Peyer's patch (tissue), 4 donors: ENCODE measurements around the gene SLC6A7.

Experiments used
- POLR2A ChIP-seq, 2 donors: fragments of 450-650 bp; IDR thresholded peaks; one replicate each; pipeline ENCODE4 v1.5.1; 2017; ENCODE audit warnings: antibody characterized with exemption in 2 of 2, mild to moderate bottlenecking in 2 of 2, moderate library complexity in 2 of 2
- TF ChIP-seq, protein P1 (sequence below), 6 experiments: fragments of 450-650 bp in 4 of 6; fragments of 200-600 bp in 2 of 6; sonication (generic) in 1 of 6; IDR thresholded peaks; one replicate each; pipeline ENCODE4 v1.5.1; 2017 to 2019; ENCODE audit warnings: antibody characterized with exemption in 6 of 6, mild to moderate bottlenecking in 3 of 6, moderate library complexity in 1 of 6

DNA sequence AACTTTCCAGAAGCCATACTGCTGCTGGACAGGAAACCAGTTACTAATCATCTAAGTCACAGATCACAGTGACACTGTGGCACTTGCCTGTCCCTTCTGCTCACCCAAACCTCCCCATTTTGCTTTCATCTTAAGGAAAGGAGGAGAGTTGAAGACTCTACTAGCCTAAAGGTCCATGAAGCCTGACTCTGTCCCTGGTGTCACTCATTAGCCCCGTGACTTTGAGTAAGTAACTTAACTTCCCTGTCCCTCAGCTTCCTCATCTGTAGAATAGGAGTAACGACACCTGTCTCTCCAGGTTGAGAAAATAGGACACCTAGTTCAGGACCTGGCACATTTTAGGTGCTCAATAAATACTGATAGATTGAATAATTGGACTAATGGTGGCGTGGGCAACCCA lies 536 bp upstream of the SLC6A7 start:
- TF ChIP-seq, protein P1, sequence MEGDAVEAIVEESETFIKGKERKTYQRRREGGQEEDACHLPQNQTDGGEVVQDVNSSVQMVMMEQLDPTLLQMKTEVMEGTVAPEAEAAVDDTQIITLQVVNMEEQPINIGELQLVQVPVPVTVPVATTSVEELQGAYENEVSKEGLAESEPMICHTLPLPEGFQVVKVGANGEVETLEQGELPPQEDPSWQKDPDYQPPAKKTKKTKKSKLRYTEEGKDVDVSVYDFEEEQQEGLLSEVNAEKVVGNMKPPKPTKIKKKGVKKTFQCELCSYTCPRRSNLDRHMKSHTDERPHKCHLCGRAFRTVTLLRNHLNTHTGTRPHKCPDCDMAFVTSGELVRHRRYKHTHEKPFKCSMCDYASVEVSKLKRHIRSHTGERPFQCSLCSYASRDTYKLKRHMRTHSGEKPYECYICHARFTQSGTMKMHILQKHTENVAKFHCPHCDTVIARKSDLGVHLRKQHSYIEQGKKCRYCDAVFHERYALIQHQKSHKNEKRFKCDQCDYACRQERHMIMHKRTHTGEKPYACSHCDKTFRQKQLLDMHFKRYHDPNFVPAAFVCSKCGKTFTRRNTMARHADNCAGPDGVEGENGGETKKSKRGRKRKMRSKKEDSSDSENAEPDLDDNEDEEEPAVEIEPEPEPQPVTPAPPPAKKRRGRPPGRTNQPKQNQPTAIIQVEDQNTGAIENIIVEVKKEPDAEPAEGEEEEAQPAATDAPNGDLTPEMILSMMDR (IDR thresholded peaks at IDR 0.05), result no peak
- no peak for TF ChIP-seq POLR2A (IDR thresholded peaks at IDR 0.05)
